ENCODE data around the gene PAQR4.
A peak's percentile ranks its signal among the peaks of the same experiment; 100 is the strongest.

Gene PAQR4

GRCh38 chr16:3020247-3020603 is 51.1 kb downstream of the PAQR4 start, which contains the start of gene TNFRSF12A:
TSS of gene TNFRSF12A (plus strand) at chr16:3020368. CDS start at chr16:3020398, 30 bp downstream.
- DNase-seq (ENCODE audit: low spot score) = peak; percentile 93
- TF ChIP-seq CTCF (IDR thresholded peaks at IDR 0.05; ENCODE audit: borderline replicate concordance, control extremely low read depth, extremely low read depth, insufficient read depth, missing control alignments) = no peak
- in situ Hi-C loops (cut with MboI; ENCODE audit: low sequenced_read_pairs, unreplicated experiment) = no loop called here

- no peak for DNase-seq (ENCODE audit: low spot score)
- no peak for TF ChIP-seq CTCF (IDR thresholded peaks at IDR 0.05; ENCODE audit: borderline replicate concordance, control extremely low read depth, extremely low read depth, insufficient read depth, missing control alignments)
- in situ Hi-C loops (cut with MboI; ENCODE audit: low sequenced_read_pairs, unreplicated experiment) = no loop called here
These were observed 51.7 kb downstream of the PAQR4 start for GRCh38 chr16:3020604-3021448.

- peak; percentile 85 for DNase-seq (ENCODE audit: low spot score)
- peak; percentile 34 for TF ChIP-seq CTCF (IDR thresholded peaks at IDR 0.05; ENCODE audit: borderline replicate concordance, control extremely low read depth, extremely low read depth, insufficient read depth, missing control alignments)
- in situ Hi-C loops (cut with MboI; ENCODE audit: low sequenced_read_pairs, unreplicated experiment) = no loop called here
These were observed 52.5 kb downstream of the PAQR4 start for GRCh38 chr16:3021449-3022207.

- no peak for TF ChIP-seq CTCF (IDR thresholded peaks at IDR 0.05; ENCODE audit: borderline replicate concordance, control extremely low read depth, extremely low read depth, insufficient read depth, missing control alignments)
- DNase-seq (ENCODE audit: low spot score) = peak; percentile 75
- in situ Hi-C loops (cut with MboI; ENCODE audit: low sequenced_read_pairs, unreplicated experiment) = no loop called here
These were observed 53.1 kb downstream of the PAQR4 start for GRCh38 chr16:3022208-3022683.

- in situ Hi-C loops (cut with MboI; ENCODE audit: low sequenced_read_pairs, unreplicated experiment) = no loop called here
- DNase-seq (ENCODE audit: low spot score) = no peak
- TF ChIP-seq CTCF (IDR thresholded peaks at IDR 0.05; ENCODE audit: borderline replicate concordance, control extremely low read depth, extremely low read depth, insufficient read depth, missing control alignments) = no peak
These were observed 53.7 kb downstream of the PAQR4 start for GRCh38 chr16:3022684-3023414.
